ENCODE data around the gene PC. TPM values are rescaled to one million over a fixed set of nuclear protein-coding genes. Genes with fewer than 3 reads are reported as not detected.

PC gene
- polyA plus RNA-seq, 1 donor (not counting 4 experiments of a cell fraction or from before 2014, with no cell fraction given): 13.3 TPM

DNA sequence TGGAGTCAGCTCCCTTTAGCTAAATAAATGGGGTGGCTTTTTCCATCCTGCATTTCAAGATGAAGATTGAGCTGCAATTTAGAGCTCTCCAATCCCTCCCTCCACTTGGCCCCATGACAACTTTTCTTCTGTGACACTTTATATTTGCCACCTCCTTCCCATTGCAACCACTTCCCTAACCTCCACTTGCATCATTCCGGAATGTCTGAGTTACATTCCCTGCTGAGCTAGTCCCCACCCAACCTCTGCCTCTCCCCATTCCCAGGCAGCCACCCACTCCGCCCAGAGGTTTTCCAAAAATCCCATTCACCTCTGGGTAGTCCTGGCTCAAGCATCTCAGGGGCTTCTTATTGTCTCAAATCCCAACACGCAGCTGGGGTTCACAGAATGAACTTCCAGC is 24.7 kb downstream of the PC start:
- Histone ChIP-seq H3K27me3 (ENCODE audit: control insufficient read depth, extremely low read depth, insufficient read depth, low read length) (no peaks in the 10 kb centered on the region), H3K4me3 (ENCODE audit: control insufficient read depth in 2 of 3, extremely low read depth in 1 of 3, insufficient read depth in 2 of 3, low read depth in 1 of 3, low read length in 3 of 3) (no peak overlapping the region), H2AFZ (ENCODE audit: control insufficient read depth, low read length) (no peak overlapping the region), H3K4me2 (ENCODE audit: control insufficient read depth, extremely low read depth, insufficient read depth, low read depth, low read length) (no peak overlapping the region), H3K4me1 (ENCODE audit: control insufficient read depth, extremely low read depth, insufficient read depth, low read length) (peaks cover 6% of the 10 kb centered on the region), H3K9ac (ENCODE audit: control insufficient read depth, extremely low read depth, insufficient read depth, low read length) (no peak overlapping the region), H3K9me1 (ENCODE audit: control insufficient read depth, extremely low read depth, insufficient read depth, low read length) (no peaks in the 10 kb centered on the region), H3K27ac (ENCODE audit: control insufficient read depth, insufficient read depth, low read length) (no peak overlapping the region), H3K79me2 (ENCODE audit: control insufficient read depth, insufficient read depth, low read length) (no peaks in the 10 kb centered on the region), H3K36me3 (ENCODE audit: control insufficient read depth in 2 of 2, extremely low read depth in 1 of 2, insufficient read depth in 2 of 2, low read length in 2 of 2) (no peaks in the 10 kb centered on the region), H4K20me1 (ENCODE audit: control insufficient read depth, extremely low read depth, insufficient read depth, low read length) (no peaks in the 10 kb centered on the region), H3K9me3 (ENCODE audit: control insufficient read depth, low read depth, low read length) (no peaks in the 10 kb centered on the region)
- no peak for FAIRE-seq
- dilution Hi-C loops (cut with MboI; ENCODE audit: extremely low pct_ligation_motif_present, low sequenced_read_pairs): no loop called here
- no peak for DNase-seq (ENCODE audit: low read depth, low spot score)
- no peak for TF ChIP-seq EZH2 (IDR thresholded peaks at IDR 0.05; ENCODE audit: low read length)
- TF ChIP-seq, protein P1, sequence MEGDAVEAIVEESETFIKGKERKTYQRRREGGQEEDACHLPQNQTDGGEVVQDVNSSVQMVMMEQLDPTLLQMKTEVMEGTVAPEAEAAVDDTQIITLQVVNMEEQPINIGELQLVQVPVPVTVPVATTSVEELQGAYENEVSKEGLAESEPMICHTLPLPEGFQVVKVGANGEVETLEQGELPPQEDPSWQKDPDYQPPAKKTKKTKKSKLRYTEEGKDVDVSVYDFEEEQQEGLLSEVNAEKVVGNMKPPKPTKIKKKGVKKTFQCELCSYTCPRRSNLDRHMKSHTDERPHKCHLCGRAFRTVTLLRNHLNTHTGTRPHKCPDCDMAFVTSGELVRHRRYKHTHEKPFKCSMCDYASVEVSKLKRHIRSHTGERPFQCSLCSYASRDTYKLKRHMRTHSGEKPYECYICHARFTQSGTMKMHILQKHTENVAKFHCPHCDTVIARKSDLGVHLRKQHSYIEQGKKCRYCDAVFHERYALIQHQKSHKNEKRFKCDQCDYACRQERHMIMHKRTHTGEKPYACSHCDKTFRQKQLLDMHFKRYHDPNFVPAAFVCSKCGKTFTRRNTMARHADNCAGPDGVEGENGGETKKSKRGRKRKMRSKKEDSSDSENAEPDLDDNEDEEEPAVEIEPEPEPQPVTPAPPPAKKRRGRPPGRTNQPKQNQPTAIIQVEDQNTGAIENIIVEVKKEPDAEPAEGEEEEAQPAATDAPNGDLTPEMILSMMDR (optimal IDR thresholded peaks at IDR 0.05 in 1 of 3, IDR thresholded peaks at IDR 0.05 in 1 of 3, conservative IDR thresholded peaks at IDR 0.05 in 1 of 3; ENCODE audit: extremely low read depth in 1 of 3, insufficient read depth in 2 of 3, low read length in 3 of 3): no peak

DNA sequence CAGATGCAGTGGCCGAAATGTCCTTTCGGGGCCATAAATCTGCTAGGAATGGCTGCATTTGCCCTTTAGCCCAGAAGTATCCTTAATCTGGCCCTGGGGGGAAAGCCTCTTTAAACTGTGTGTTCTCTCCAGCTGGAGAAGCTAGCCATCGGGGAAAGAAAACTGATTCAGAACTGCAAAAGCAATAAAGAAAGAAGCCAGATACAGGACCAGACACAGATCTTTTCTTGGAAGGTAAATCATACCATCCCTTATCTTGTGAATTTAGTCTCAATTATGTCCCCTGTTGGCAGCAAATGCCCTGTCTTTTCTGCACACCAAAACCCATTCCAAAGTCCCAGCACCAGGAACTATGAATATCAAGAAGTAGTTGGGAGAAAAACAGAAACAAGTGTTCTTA is 25.6 kb downstream of the PC start:
- no peak overlapping the region for H3K9ac ChIP-seq (ENCODE audit: control insufficient read depth, extremely low read depth, insufficient read depth, low read length)
- H3K4me3 ChIP-seq (ENCODE audit: control insufficient read depth in 2 of 3, extremely low read depth in 1 of 3, insufficient read depth in 2 of 3, low read depth in 1 of 3, low read length in 3 of 3): no peak overlapping the region
- H3K4me1 ChIP-seq (ENCODE audit: control insufficient read depth, extremely low read depth, insufficient read depth, low read length): peaks cover 6% of the 10 kb centered on the region
- H3K9me3 ChIP-seq (ENCODE audit: control insufficient read depth, low read depth, low read length): no peaks in the 10 kb centered on the region
- dilution Hi-C loops (cut with MboI; ENCODE audit: extremely low pct_ligation_motif_present, low sequenced_read_pairs): no loop called here
- TF ChIP-seq, protein P1 (optimal IDR thresholded peaks at IDR 0.05 in 1 of 3, IDR thresholded peaks at IDR 0.05 in 1 of 3, conservative IDR thresholded peaks at IDR 0.05 in 1 of 3; ENCODE audit: extremely low read depth in 1 of 3, insufficient read depth in 2 of 3, low read length in 3 of 3): no peak
- no peak for TF ChIP-seq EZH2 (IDR thresholded peaks at IDR 0.05; ENCODE audit: low read length)
- H3K79me2 ChIP-seq (ENCODE audit: control insufficient read depth, insufficient read depth, low read length): no peaks in the 10 kb centered on the region
- H2AFZ ChIP-seq (ENCODE audit: control insufficient read depth, low read length): no peak overlapping the region
- H4K20me1 ChIP-seq (ENCODE audit: control insufficient read depth, extremely low read depth, insufficient read depth, low read length): no peaks in the 10 kb centered on the region
- DNase-seq (ENCODE audit: low read depth, low spot score) (no peak), FAIRE-seq (no peak)
- no peaks in the 10 kb centered on the region for H3K27me3 ChIP-seq (ENCODE audit: control insufficient read depth, extremely low read depth, insufficient read depth, low read length)
- H3K36me3 ChIP-seq (ENCODE audit: control insufficient read depth in 2 of 2, extremely low read depth in 1 of 2, insufficient read depth in 2 of 2, low read length in 2 of 2): no peaks in the 10 kb centered on the region
- H3K9me1 ChIP-seq (ENCODE audit: control insufficient read depth, extremely low read depth, insufficient read depth, low read length): no peaks in the 10 kb centered on the region
- H3K27ac ChIP-seq (ENCODE audit: control insufficient read depth, insufficient read depth, low read length): no peak overlapping the region
- no peak overlapping the region for H3K4me2 ChIP-seq (ENCODE audit: control insufficient read depth, extremely low read depth, insufficient read depth, low read depth, low read length)
